ENCODE results near the gene SHISAL2A. TPM values are rescaled to one million over a fixed set of nuclear protein-coding genes. Genes with fewer than 3 reads are reported as not detected.

The SHISAL2A gene
- total and polyA plus RNA-seq, 10 of the 15 experiments (the other 5 are each of a cell fraction or from before 2014, with no cell fraction given) = 0.18 to 0.67 (median 0.45) TPM

DNA sequence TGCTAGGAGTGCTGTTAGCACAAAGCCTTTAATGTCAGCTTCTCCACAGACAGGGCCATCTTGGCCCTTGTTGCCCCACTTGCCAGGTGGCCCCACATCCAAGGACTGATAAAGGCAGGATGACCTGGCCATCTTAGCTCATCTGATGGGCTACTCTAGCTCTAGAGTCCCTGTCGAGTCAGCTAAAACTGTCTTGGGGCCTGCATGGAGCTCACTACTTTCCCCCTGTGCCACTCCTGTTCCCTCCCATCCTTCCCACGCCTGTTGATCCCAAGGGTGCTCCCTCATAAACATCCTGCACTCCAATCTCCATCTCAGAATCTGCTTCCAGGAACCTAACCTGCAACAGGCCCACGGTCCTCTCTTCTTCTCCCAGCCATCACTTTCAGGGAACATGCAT is 31.4 kb upstream of the SHISAL2A start:
- H3K4me3 ChIP-seq = peak overlapping the region; percentile 62; the same call in 1 of the 2 replicates
- no peak for FAIRE-seq
- no peaks in the 10 kb centered on the region for H3K79me2 ChIP-seq (ENCODE audit: control insufficient read depth, insufficient read depth, low read length)
- intact Hi-C loops (cut with micrococcal nuclease; ENCODE audit: unreplicated experiment) (no loop called here), in situ Hi-C loops (cut with MboI) (no loop called here)
- no peaks in the 10 kb centered on the region for H4K20me1 ChIP-seq (ENCODE audit: control insufficient read depth, insufficient read depth)
- H3K36me3 ChIP-seq (ENCODE audit: control insufficient read depth in 2 of 2, insufficient read depth in 2 of 2, low read length in 1 of 2) = no peaks in the 10 kb centered on the region
- H3K4me1 ChIP-seq (ENCODE audit: control insufficient read depth, insufficient read depth, low read length) = peaks cover 24% of the 10 kb centered on the region
- DNase-seq (ENCODE audit: low read depth, low spot score) = no peak
- SMC1A ChIA-PET (ENCODE audit: uncharacterized antibody, unreplicated experiment) = interaction anchor here (1.0 to 1.6 kb wide), 5 partner anchors 8 to 197 kb away, joined by 3 to 5 read pairs (median 3); partner anchors contain the start of genes ORC1 and PRPF38A
- peak overlapping the region; percentile 87 for H2AFZ ChIP-seq (ENCODE audit: control insufficient read depth, low read depth, low read length)
- CTCF ChIA-PET = interaction anchor here (0.6 kb wide), 1 partner anchor 25 kb away, joined by 3 read pairs; no protein-coding TSS in a partner anchor
- RAD21 ChIA-PET (ENCODE audit: unreplicated experiment) = interaction anchor here (0.7 kb wide), 1 partner anchor 35 kb away, joined by 3 read pairs; no protein-coding TSS in a partner anchor
- WGBS (ENCODE audit: insufficient coverage, insufficient replicate concordance, low lambda C conversion rate, missing lambda C conversion rate) = 23% methylated on average over 3 of the region's 3 CpGs
- H3K27me3 ChIP-seq (replicated peaks in 1 of 2; ENCODE audit: control insufficient read depth in 2 of 2, insufficient read depth in 2 of 2, low read length in 1 of 2) = peaks cover 1 to 4% of the 10 kb centered on the region in 2 experiments; a peak in 2 of 4 replicates
- no peak overlapping the region for H3K27ac ChIP-seq (ENCODE audit: control insufficient read depth, insufficient read depth)
- no peak for ATAC-seq
- H3K4me2 ChIP-seq (ENCODE audit: control insufficient read depth, insufficient read depth) = peak overlapping the region; percentile 81
- no peaks in the 10 kb centered on the region for H3K9me3 ChIP-seq (replicated peaks; ENCODE audit: control insufficient read depth, insufficient read depth, low read length)
- no TSS peak for BruUV-seq (replicated peaks)
- POLR2A ChIA-PET = interaction anchor here (1.3 kb wide), 1 partner anchor 9 kb away, joined by 5 read pairs; no protein-coding TSS in a partner anchor
- H3K9ac ChIP-seq (ENCODE audit: control insufficient read depth, insufficient read depth, low read length) = no peak overlapping the region; the same call in 1 of the 2 replicates
- no peak for TF ChIP-seq RFX5 (IDR thresholded peaks at IDR 0.05; ENCODE audit: low read depth, low read length)
- no peak for TF ChIP-seq FOS (IDR thresholded peaks at IDR 0.05; ENCODE audit: borderline replicate concordance, extremely low read depth, insufficient read length)
- TF ChIP-seq, protein P1, sequence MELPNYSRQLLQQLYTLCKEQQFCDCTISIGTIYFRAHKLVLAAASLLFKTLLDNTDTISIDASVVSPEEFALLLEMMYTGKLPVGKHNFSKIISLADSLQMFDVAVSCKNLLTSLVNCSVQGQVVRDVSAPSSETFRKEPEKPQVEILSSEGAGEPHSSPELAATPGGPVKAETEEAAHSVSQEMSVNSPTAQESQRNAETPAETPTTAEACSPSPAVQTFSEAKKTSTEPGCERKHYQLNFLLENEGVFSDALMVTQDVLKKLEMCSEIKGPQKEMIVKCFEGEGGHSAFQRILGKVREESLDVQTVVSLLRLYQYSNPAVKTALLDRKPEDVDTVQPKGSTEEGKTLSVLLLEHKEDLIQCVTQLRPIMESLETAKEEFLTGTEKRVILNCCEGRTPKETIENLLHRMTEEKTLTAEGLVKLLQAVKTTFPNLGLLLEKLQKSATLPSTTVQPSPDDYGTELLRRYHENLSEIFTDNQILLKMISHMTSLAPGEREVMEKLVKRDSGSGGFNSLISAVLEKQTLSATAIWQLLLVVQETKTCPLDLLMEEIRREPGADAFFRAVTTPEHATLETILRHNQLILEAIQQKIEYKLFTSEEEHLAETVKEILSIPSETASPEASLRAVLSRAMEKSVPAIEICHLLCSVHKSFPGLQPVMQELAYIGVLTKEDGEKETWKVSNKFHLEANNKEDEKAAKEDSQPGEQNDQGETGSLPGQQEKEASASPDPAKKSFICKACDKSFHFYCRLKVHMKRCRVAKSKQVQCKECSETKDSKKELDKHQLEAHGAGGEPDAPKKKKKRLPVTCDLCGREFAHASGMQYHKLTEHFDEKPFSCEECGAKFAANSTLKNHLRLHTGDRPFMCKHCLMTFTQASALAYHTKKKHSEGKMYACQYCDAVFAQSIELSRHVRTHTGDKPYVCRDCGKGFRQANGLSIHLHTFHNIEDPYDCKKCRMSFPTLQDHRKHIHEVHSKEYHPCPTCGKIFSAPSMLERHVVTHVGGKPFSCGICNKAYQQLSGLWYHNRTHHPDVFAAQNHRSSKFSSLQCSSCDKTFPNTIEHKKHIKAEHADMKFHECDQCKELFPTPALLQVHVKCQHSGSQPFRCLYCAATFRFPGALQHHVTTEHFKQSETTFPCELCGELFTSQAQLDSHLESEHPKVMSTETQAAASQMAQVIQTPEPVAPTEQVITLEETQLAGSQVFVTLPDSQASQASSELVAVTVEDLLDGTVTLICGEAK (IDR thresholded peaks at IDR 0.05; ENCODE audit: borderline replicate concordance) = no peak
- TF ChIP-seq POLR2AphosphoS5 (IDR thresholded peaks at IDR 0.05; ENCODE audit: low read length) = no peak
- TF ChIP-seq SMAD5 (IDR thresholded peaks at IDR 0.05; ENCODE audit: low read depth) = no peak
- TF ChIP-seq SIX5 (IDR thresholded peaks at IDR 0.05; ENCODE audit: low read depth, low read length, severe bottlenecking) = no peak
- TF ChIP-seq, protein P2, sequence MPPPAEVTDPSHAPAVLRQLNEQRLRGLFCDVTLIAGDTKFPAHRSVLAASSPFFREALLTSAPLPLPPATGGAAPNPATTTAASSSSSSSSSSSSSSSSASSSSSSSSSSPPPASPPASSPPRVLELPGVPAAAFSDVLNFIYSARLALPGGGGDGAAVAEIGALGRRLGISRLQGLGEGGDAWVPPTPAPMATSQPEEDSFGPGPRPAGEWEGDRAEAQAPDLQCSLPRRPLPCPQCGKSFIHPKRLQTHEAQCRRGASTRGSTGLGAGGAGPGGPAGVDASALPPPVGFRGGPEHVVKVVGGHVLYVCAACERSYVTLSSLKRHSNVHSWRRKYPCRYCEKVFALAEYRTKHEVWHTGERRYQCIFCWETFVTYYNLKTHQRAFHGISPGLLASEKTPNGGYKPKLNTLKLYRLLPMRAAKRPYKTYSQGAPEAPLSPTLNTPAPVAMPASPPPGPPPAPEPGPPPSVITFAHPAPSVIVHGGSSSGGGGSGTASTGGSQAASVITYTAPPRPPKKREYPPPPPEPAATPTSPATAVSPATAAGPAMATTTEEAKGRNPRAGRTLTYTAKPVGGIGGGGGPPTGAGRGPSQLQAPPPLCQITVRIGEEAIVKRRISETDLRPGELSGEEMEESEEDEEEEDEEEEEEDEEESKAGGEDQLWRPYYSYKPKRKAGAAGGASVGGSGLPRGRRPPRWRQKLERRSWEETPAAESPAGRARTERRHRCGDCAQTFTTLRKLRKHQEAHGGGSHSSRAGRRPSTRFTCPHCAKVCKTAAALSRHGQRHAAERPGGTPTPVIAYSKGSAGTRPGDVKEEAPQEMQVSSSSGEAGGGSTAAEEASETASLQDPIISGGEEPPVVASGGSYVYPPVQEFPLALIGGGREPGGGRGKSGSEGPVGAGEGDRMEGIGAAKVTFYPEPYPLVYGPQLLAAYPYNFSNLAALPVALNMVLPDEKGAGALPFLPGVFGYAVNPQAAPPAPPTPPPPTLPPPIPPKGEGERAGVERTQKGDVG (CRISPR knock-in tag; IDR thresholded peaks at IDR 0.05) = no peak
- TF ChIP-seq CBX5 (IDR thresholded peaks at IDR 0.05; ENCODE audit: low read depth) = no peak
- TF ChIP-seq, protein P3, sequence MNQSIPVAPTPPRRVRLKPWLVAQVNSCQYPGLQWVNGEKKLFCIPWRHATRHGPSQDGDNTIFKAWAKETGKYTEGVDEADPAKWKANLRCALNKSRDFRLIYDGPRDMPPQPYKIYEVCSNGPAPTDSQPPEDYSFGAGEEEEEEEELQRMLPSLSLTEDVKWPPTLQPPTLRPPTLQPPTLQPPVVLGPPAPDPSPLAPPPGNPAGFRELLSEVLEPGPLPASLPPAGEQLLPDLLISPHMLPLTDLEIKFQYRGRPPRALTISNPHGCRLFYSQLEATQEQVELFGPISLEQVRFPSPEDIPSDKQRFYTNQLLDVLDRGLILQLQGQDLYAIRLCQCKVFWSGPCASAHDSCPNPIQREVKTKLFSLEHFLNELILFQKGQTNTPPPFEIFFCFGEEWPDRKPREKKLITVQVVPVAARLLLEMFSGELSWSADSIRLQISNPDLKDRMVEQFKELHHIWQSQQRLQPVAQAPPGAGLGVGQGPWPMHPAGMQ (IDR thresholded peaks at IDR 0.05; ENCODE audit: borderline replicate concordance) = no peak
- TF ChIP-seq FOXK2 (IDR thresholded peaks at IDR 0.05) = no peak
- TF ChIP-seq ZBED1 (IDR thresholded peaks at IDR 0.05; ENCODE audit: borderline replicate concordance) = no peak
- TF ChIP-seq BMI1 (IDR thresholded peaks at IDR 0.05; ENCODE audit: borderline replicate concordance) = no peak
- no peak for TF ChIP-seq NBN (IDR thresholded peaks at IDR 0.05)
- TF ChIP-seq, protein P4, sequence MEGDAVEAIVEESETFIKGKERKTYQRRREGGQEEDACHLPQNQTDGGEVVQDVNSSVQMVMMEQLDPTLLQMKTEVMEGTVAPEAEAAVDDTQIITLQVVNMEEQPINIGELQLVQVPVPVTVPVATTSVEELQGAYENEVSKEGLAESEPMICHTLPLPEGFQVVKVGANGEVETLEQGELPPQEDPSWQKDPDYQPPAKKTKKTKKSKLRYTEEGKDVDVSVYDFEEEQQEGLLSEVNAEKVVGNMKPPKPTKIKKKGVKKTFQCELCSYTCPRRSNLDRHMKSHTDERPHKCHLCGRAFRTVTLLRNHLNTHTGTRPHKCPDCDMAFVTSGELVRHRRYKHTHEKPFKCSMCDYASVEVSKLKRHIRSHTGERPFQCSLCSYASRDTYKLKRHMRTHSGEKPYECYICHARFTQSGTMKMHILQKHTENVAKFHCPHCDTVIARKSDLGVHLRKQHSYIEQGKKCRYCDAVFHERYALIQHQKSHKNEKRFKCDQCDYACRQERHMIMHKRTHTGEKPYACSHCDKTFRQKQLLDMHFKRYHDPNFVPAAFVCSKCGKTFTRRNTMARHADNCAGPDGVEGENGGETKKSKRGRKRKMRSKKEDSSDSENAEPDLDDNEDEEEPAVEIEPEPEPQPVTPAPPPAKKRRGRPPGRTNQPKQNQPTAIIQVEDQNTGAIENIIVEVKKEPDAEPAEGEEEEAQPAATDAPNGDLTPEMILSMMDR (IDR thresholded peaks at IDR 0.05 in 2 of 3, conservative IDR thresholded peaks at IDR 0.05 in 1 of 3; ENCODE audit: control insufficient read depth in 2 of 3, extremely low read depth in 1 of 3, insufficient read depth in 1 of 3, low read depth in 3 of 3, low read length in 3 of 3) = no peak
